ENCODE results near the gene PHTF2. TPM values are rescaled to one million over a fixed set of nuclear protein-coding genes. Genes with fewer than 3 reads are reported as not detected.
A peak's percentile ranks its signal among the peaks of the same experiment; 100 is the strongest.

PHTF2 gene
- total and polyA plus RNA-seq, 2 of the 4 experiments (the other 2 are of a cell fraction) = 28.3 to 69.9 TPM

- Histone ChIP-seq H4K5ac (ENCODE audit: low read depth, low read length) (no peak overlapping the region), H3K4me1 (ENCODE audit: control insufficient read depth, insufficient read depth, low read length) (peaks cover 7% of the 10 kb centered on the region), H3K27me3 (ENCODE audit: control insufficient read depth, insufficient read depth, low read length) (no peaks in the 10 kb centered on the region), H3K18ac (ENCODE audit: low read depth, low read length) (peak overlapping the region; percentile 47; the same call in 1 of the 2 replicates), H2BK120ac (ENCODE audit: low read depth, low read length) (peak overlapping the region; percentile 32; the same call in 1 of the 2 replicates), H3K4me3 (ENCODE audit: insufficient read depth, low read depth, low read length) (no peak overlapping the region), H3K14ac (replicated peaks; ENCODE audit: low read depth, low read length) (peak overlapping the region; percentile 50; the same call in 1 of the 2 replicates), H4K91ac (ENCODE audit: insufficient read depth, low read depth, low read length) (no peak overlapping the region), H4K20me1 (ENCODE audit: insufficient read depth, low read length) (no peaks in the 10 kb centered on the region), H2AFZ (replicated peaks; ENCODE audit: low read length, poor library complexity) (no peak overlapping the region), H3K4me2 (ENCODE audit: low read depth, low read length) (peak overlapping the region; percentile 16; the same call in 1 of the 2 replicates), H3K79me1 (ENCODE audit: low read depth in 1 of 2, low read length in 2 of 2) (peaks cover 19 to 37% of the 10 kb centered on the region in 2 experiments), H3K9me3 (ENCODE audit: control insufficient read depth, insufficient read depth, low read length) (no peaks in the 10 kb centered on the region), H3K27ac (ENCODE audit: insufficient read depth, low read length) (no peak overlapping the region), H3K9ac (ENCODE audit: low read depth, low read length) (no peak overlapping the region), H2AK9ac (replicated peaks; ENCODE audit: low read depth, low read length, poor library complexity) (no peak overlapping the region), H3K4ac (ENCODE audit: low read depth, low read length) (peak overlapping the region; percentile 1; the same call in 1 of the 2 replicates), H3K36me3 (ENCODE audit: control insufficient read depth, insufficient read depth, low read length) (no peaks in the 10 kb centered on the region), H3K56ac (ENCODE audit: extremely low read depth, insufficient read depth, low read length) (no peak overlapping the region), H2AK5ac (ENCODE audit: low read depth, low read length) (no peak overlapping the region), H4K8ac (ENCODE audit: low read depth in 2 of 2, low read length in 2 of 2) (no peak overlapping the region), H2BK15ac (ENCODE audit: low read depth, low read length) (peak overlapping the region; percentile 50; the same call in 2 of the 3 replicates), H2BK20ac (ENCODE audit: low read depth, low read length) (0 out of 2 replicates have a peak overlapping the region, but pooled peaks have one; percentile 5), H3K9me1 (ENCODE audit: insufficient read depth, low read length) (no peaks in the 10 kb centered on the region; the same call in 1 of the 2 replicates), H2BK5ac (ENCODE audit: low read depth, low read length, poor library complexity, severe bottlenecking) (peak overlapping the region; percentile 34), H3K23ac (ENCODE audit: low read depth, low read length) (peak overlapping the region; percentile 1; the same call in 1 of the 2 replicates)
- 100% methylated on average over 2 of the region's 2 CpGs; no CpG with 5 or more reads in 1 of the 2 experiments for WGBS, 2 experiments (ENCODE audit: extremely low coverage in 2 of 2, insufficient read length in 1 of 2)
- TF ChIP-seq RAD21 (IDR thresholded peaks at IDR 0.05; ENCODE audit: low read length) = no peak
- no peak for TF ChIP-seq RCOR1 (IDR thresholded peaks at IDR 0.05; ENCODE audit: insufficient replicate concordance, low read length)
- no peak for TF ChIP-seq CEBPB (IDR thresholded peaks at IDR 0.05; ENCODE audit: low read depth, low read length)
- no peak for TF ChIP-seq MAZ (IDR thresholded peaks at IDR 0.05; ENCODE audit: borderline replicate concordance, low read depth, low read length)
- no peak for TF ChIP-seq CHD1 (IDR thresholded peaks at IDR 0.05; ENCODE audit: low read depth, low read length)
- TF ChIP-seq FOS (IDR thresholded peaks at IDR 0.05; ENCODE audit: low read depth, low read length) = no peak
- no peak for TF ChIP-seq SMC3 (IDR thresholded peaks at IDR 0.05; ENCODE audit: low read depth, low read length)
- no peak for TF ChIP-seq USF2 (IDR thresholded peaks at IDR 0.05; ENCODE audit: low read depth, low read length)
- POLR2A ChIA-PET (ENCODE audit: unreplicated experiment) = no interaction called here
- BruUV-seq (replicated peaks) = no TSS peak
- CTCF ChIA-PET = no interaction called here
- no peak for DNase-seq
- ATAC-seq (ENCODE audit: low read depth) = no peak
- intact Hi-C loops (cut with micrococcal nuclease) (no loop called here), dilution Hi-C loops (cut with HindIII; ENCODE audit: low sequenced_read_pairs, unreplicated experiment) (no loop called here), in situ Hi-C loops (cut with MboI; ENCODE audit: low sequenced_read_pairs) (no loop called here)
Observed at GRCh38 chr7:77813180-77813579, 14.6 kb downstream of the PHTF2 start.

Measured in IMR-90 (cell line).